K562 (cell line): ENCODE measurements around the gene NHS. TPM values are rescaled to one million over a fixed set of nuclear protein-coding genes. Genes with fewer than 3 reads are reported as not detected.

Source experiments
- ATAC-seq: fragments of 200-7000 bp; cut with Tn5 transposase; 3 replicates; pipeline ENCODE4 v1.9.1; 2020; ENCODE audit warnings: moderate library complexity
- BruUV-seq: library from RNA; stranded (reverse); fragments of 400-500 nt; replicated peaks from 2 replicates; lab custom pipeline; 2021; lab: Mats Ljungman, UMichigan
- CTCF ChIA-PET: fragments of 300-600 bp; formaldehyde crosslinking; extraction: SDS; loops from one replicate; lab custom pipeline; 2021; ENCODE audit warnings: low intra/inter-chr PET ratio; lab: Yijun Ruan, JAX
- POLR2A ChIA-PET: fragments of 300-600, 350-650 bp; sonication (Branson Sonifier 250); formaldehyde crosslinking; extraction: SDS; loops from one replicate; lab custom pipeline; 2021; ENCODE audit warnings: antibody characterized with exemption, inconsistent platforms; lab: Yijun Ruan, JAX
- DNase-seq, 4 experiments: peaks; one replicate each; pipeline versions ENCODE4 v3.0.0 to v3.0.0-alpha.2; 2011 to 2018; ENCODE audit warnings: low spot score in 3 of 4, mixed read lengths in 3 of 4; ENCODE audit errors: extremely low read depth in 1 of 4
- FAIRE-seq: peaks from 2 replicates; lab custom pipeline; 2011; peaks lifted over from hg19 to GRCh38; lab: Jason Lieb, UNC
- H2AFZ ChIP-seq: 2 replicates; pipeline ENCODE4 v1.6.0; 2011; ENCODE audit warnings: low read depth, low read length, control low read depth, inconsistent platforms
- H3K27ac ChIP-seq: fragments of 200-600 bp; 3 replicates; pipeline ENCODE4 v1.8.0; 2011; ENCODE audit warnings: low read depth, mild to moderate bottlenecking, control low read depth, inconsistent platforms, low read length, moderate library complexity, mixed read lengths; ENCODE audit errors: extremely low read depth
- H3K27me3 ChIP-seq, 2 experiments: fragments of 300-600 bp in 1 of 2; 2 replicates in 1 of 2; 3 replicates in 1 of 2; pipeline versions ENCODE4 v1.6.0 to v1.8.0; 2011; ENCODE audit warnings: inconsistent platforms in 2 of 2, low read length in 2 of 2, mild to moderate bottlenecking in 1 of 2, mixed read lengths in 1 of 2, moderate library complexity in 1 of 2; ENCODE audit not compliant: control insufficient read depth in 2 of 2, insufficient read depth in 2 of 2
- H3K36me3 ChIP-seq: fragments of 300-600 bp; 3 replicates; pipeline ENCODE4 v1.8.0; 2011; ENCODE audit warnings: mild to moderate bottlenecking, low read length, inconsistent platforms; ENCODE audit not compliant: control insufficient read depth, insufficient read depth
- H3K4me1 ChIP-seq, 2 experiments: fragments of 200-600 bp in 1 of 2; replicated peaks in 1 of 2; 2 replicates in 1 of 2; 3 replicates in 1 of 2; pipeline versions ENCODE4 v1.5.1 to v1.8.0; 2011; ENCODE audit warnings: inconsistent platforms in 2 of 2, low read length in 2 of 2, mild to moderate bottlenecking in 1 of 2, mixed read lengths in 1 of 2, moderate library complexity in 1 of 2; ENCODE audit not compliant: control insufficient read depth in 2 of 2, insufficient read depth in 2 of 2
- H3K4me2 ChIP-seq: 2 replicates; pipeline ENCODE4 v1.6.1; 2011; ENCODE audit warnings: low read length, control low read depth, inconsistent platforms, mixed read lengths; ENCODE audit not compliant: insufficient read depth
- H3K4me3 ChIP-seq: fragments of 200-600 bp; sonication (generic), shearing (Covaris generic); 2 replicates; pipeline ENCODE4 v1.5.1; 2016; ENCODE audit warnings: control low read depth, inconsistent platforms
- H3K79me2 ChIP-seq: fragments of 200-600 bp; 3 replicates; pipeline ENCODE4 v1.8.0; 2011; ENCODE audit warnings: low read length, inconsistent platforms; ENCODE audit not compliant: control insufficient read depth, insufficient read depth
- H3K9ac ChIP-seq, 2 experiments: 2 replicates each; pipeline versions ENCODE4 v1.6.0 to v1.6.1; 2011; ENCODE audit warnings: low read depth in 2 of 2, low read length in 2 of 2, control low read depth in 1 of 2, inconsistent platforms in 1 of 2, mild to moderate bottlenecking in 1 of 2, mixed read lengths in 1 of 2; ENCODE audit not compliant: insufficient read depth in 1 of 2
- H3K9me1 ChIP-seq: one replicate; pipeline ENCODE4 v1.6.0; 2011; ENCODE audit warnings: inconsistent platforms, mild to moderate bottlenecking, low read length, moderate library complexity; ENCODE audit not compliant: control insufficient read depth, insufficient read depth
- H3K9me3 ChIP-seq: replicated peaks from 2 replicates; pipeline ENCODE4 v1.5.1; 2011; ENCODE audit warnings: low read depth, low read length, inconsistent platforms; ENCODE audit not compliant: control insufficient read depth, insufficient read depth
- H4K20me1 ChIP-seq: replicated peaks from 2 replicates; pipeline ENCODE4 v1.6.1; 2011; ENCODE audit warnings: low read length, inconsistent platforms, mixed read lengths; ENCODE audit not compliant: control insufficient read depth, insufficient read depth
- C11orf30 ChIP-seq: fragments of 450-650 bp; IDR thresholded peaks from 2 replicates; pipeline ENCODE4 v1.6.1; 2016; ENCODE audit warnings: low read depth, mild to moderate bottlenecking
- CXXC5 ChIP-seq: fragments of 250-450 bp; sonication (Bioruptor Pico); IDR thresholded peaks from 2 replicates; pipeline ENCODE4 v1.8.0; 2022; ENCODE audit warnings: inconsistent platforms, mild to moderate bottlenecking, moderate library complexity
- MAFF ChIP-seq: IDR thresholded peaks from 2 replicates; pipeline ENCODE4 v1.6.1; 2012; ENCODE audit warnings: low read length, improper control_type of control experiment
- ZNF316 ChIP-seq: fragments of 450-650 bp; IDR thresholded peaks from 2 replicates; pipeline ENCODE4 v1.6.1; 2016
- ZNF436 ChIP-seq: fragments of 250-450, 450-650 bp; sonication (Bioruptor Pico); formaldehyde crosslinking; IDR thresholded peaks from 2 replicates; pipeline ENCODE4 v1.7.0; 2020; ENCODE audit warnings: mild to moderate bottlenecking
- ZNF75A ChIP-seq: fragments of 450-650 bp; formaldehyde crosslinking; IDR thresholded peaks from 2 replicates; pipeline ENCODE4 v1.4.0; 2020; ENCODE audit warnings: mild to moderate bottlenecking
- WGBS: fragments of 100-300 bp; shearing (Covaris generic); methylation state at CpG from one replicate; pipeline ENCODE4 v1.1.6; 2016; ENCODE audit warnings: low coverage, mixed read lengths; ENCODE audit not compliant: insufficient coverage; ENCODE audit errors: missing lambda C conversion rate; 5-methylcytosine and 5-hydroxymethylcytosine counted together
- in situ Hi-C: fragments of 300-500 bp; cut with MboI; formaldehyde crosslinking; loops from 4 replicates; pipeline ENCODE4 v1.15.0; 2018; ENCODE audit warnings: inconsistent platforms, mixed read lengths
- intact Hi-C: fragments of 100-400 bp; cut with micrococcal nuclease; formaldehyde crosslinking; loops from 2 replicates; pipeline ENCODE4 v1.14.2; 2022
- polyA plus RNA-seq, 8 experiments: library from polyadenylated mRNA; depleted of rRNA in 4 of 8; stranded (reverse) in 5 of 8; unstranded in 3 of 8; fragments of >200 nt; fragmentation: Nextera tagmentation in 2 of 8; fragmentation: Illumina TruSeq in 1 of 8; extraction: Ambion mirVana in 2 of 8; extraction: Trizol in 1 of 8; gene quantifications; 2 replicates each; pipeline versions ENCODE4 v1.2.1 to v1.2.3, GENCODE V29; 2011 to 2014; ENCODE audit warnings: inconsistent platforms in 1 of 8, missing spikeins in 1 of 8
- total RNA-seq, 7 experiments: library from RNA; depleted of rRNA in 6 of 7; stranded (reverse); fragments of >200 nt in 6 of 7; fragmentation: Illumina TruSeq in 2 of 7; extraction: Trizol in 2 of 7; gene quantifications; 2 replicates each; pipeline versions ENCODE4 v1.2.1 to v1.2.3, GENCODE V29; 2011 to 2021; ENCODE audit warnings: low replicate concordance in 1 of 7
- TF ChIP-seq, protein P1 (sequence below): sonication (generic); formaldehyde crosslinking; IDR thresholded peaks from 2 replicates; pipeline ENCODE4 v1.8.0; 2023; ENCODE audit warnings: missing genetic modification reagents, mild to moderate bottlenecking, borderline replicate concordance
- TF ChIP-seq, protein P2 (sequence below): fragments of 450-650 bp; IDR thresholded peaks from 2 replicates; pipeline ENCODE4 v1.6.1; 2016; ENCODE audit warnings: low read depth

The NHS gene
- total and polyA plus RNA-seq, 9 of the 15 experiments (the other 6 are each of a cell fraction or from before 2014, with no cell fraction given), result 0.02 TPM; not detected in 8

DNA sequence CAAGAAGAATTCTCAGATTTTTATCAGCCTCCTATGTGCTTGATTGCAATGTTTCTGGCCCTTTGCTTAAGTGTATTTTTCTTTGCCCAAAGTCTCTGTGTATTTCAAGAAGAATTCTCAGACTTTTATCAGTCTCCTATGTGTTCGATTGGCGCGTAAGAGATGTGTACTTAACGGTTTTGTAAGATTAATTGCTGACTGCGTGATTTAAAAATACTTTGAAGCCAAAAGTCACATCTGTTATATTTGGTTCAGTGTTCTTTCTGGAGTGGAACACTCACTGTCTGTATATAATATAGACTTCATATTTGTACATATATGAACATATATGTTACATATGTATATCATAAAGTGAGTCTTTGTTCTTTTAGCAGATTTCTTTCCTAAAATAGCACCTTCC is 373.7 kb downstream of the NHS start:
- no peaks in the 10 kb centered on the region for H3K79me2 ChIP-seq
- ATAC-seq (no peak), DNase-seq (no peak), FAIRE-seq (no peak)
- H3K4me1 ChIP-seq, result no peaks in the 10 kb centered on the region
- no peaks in the 10 kb centered on the region for H3K27me3 ChIP-seq
- no peaks in the 10 kb centered on the region for H4K20me1 ChIP-seq
- H2AFZ ChIP-seq, result no peak overlapping the region
- POLR2A ChIA-PET, result no interaction called here
- intact Hi-C loops, result loop anchor here (5.0 kb wide), 2 partner anchors 629 to 1589 kb away; no protein-coding TSS in a partner anchor
- H3K36me3 ChIP-seq, result no peaks in the 10 kb centered on the region
- no TSS peak for BruUV-seq
- H3K9ac ChIP-seq, result no peak overlapping the region
- TF ChIP-seq ZNF316 (peak; percentile 26; the same call in 1 of the 2 replicates), ZNF75A (CRISPR knock-in tag) (no peak), CXXC5 (CRISPR knock-in tag) (no peak), C11orf30 (peak; percentile 21; the same call in 1 of the 2 replicates), MAFF (peak; percentile 42; the same call in 1 of the 2 replicates), ZNF436 (CRISPR knock-in tag) (no peak)
- TF ChIP-seq, protein P1, sequence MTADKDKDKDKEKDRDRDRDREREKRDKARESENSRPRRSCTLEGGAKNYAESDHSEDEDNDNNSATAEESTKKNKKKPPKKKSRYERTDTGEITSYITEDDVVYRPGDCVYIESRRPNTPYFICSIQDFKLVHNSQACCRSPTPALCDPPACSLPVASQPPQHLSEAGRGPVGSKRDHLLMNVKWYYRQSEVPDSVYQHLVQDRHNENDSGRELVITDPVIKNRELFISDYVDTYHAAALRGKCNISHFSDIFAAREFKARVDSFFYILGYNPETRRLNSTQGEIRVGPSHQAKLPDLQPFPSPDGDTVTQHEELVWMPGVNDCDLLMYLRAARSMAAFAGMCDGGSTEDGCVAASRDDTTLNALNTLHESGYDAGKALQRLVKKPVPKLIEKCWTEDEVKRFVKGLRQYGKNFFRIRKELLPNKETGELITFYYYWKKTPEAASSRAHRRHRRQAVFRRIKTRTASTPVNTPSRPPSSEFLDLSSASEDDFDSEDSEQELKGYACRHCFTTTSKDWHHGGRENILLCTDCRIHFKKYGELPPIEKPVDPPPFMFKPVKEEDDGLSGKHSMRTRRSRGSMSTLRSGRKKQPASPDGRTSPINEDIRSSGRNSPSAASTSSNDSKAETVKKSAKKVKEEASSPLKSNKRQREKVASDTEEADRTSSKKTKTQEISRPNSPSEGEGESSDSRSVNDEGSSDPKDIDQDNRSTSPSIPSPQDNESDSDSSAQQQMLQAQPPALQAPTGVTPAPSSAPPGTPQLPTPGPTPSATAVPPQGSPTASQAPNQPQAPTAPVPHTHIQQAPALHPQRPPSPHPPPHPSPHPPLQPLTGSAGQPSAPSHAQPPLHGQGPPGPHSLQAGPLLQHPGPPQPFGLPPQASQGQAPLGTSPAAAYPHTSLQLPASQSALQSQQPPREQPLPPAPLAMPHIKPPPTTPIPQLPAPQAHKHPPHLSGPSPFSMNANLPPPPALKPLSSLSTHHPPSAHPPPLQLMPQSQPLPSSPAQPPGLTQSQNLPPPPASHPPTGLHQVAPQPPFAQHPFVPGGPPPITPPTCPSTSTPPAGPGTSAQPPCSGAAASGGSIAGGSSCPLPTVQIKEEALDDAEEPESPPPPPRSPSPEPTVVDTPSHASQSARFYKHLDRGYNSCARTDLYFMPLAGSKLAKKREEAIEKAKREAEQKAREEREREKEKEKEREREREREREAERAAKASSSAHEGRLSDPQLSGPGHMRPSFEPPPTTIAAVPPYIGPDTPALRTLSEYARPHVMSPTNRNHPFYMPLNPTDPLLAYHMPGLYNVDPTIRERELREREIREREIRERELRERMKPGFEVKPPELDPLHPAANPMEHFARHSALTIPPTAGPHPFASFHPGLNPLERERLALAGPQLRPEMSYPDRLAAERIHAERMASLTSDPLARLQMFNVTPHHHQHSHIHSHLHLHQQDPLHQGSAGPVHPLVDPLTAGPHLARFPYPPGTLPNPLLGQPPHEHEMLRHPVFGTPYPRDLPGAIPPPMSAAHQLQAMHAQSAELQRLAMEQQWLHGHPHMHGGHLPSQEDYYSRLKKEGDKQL, result no peak
- TF ChIP-seq, protein P2, sequence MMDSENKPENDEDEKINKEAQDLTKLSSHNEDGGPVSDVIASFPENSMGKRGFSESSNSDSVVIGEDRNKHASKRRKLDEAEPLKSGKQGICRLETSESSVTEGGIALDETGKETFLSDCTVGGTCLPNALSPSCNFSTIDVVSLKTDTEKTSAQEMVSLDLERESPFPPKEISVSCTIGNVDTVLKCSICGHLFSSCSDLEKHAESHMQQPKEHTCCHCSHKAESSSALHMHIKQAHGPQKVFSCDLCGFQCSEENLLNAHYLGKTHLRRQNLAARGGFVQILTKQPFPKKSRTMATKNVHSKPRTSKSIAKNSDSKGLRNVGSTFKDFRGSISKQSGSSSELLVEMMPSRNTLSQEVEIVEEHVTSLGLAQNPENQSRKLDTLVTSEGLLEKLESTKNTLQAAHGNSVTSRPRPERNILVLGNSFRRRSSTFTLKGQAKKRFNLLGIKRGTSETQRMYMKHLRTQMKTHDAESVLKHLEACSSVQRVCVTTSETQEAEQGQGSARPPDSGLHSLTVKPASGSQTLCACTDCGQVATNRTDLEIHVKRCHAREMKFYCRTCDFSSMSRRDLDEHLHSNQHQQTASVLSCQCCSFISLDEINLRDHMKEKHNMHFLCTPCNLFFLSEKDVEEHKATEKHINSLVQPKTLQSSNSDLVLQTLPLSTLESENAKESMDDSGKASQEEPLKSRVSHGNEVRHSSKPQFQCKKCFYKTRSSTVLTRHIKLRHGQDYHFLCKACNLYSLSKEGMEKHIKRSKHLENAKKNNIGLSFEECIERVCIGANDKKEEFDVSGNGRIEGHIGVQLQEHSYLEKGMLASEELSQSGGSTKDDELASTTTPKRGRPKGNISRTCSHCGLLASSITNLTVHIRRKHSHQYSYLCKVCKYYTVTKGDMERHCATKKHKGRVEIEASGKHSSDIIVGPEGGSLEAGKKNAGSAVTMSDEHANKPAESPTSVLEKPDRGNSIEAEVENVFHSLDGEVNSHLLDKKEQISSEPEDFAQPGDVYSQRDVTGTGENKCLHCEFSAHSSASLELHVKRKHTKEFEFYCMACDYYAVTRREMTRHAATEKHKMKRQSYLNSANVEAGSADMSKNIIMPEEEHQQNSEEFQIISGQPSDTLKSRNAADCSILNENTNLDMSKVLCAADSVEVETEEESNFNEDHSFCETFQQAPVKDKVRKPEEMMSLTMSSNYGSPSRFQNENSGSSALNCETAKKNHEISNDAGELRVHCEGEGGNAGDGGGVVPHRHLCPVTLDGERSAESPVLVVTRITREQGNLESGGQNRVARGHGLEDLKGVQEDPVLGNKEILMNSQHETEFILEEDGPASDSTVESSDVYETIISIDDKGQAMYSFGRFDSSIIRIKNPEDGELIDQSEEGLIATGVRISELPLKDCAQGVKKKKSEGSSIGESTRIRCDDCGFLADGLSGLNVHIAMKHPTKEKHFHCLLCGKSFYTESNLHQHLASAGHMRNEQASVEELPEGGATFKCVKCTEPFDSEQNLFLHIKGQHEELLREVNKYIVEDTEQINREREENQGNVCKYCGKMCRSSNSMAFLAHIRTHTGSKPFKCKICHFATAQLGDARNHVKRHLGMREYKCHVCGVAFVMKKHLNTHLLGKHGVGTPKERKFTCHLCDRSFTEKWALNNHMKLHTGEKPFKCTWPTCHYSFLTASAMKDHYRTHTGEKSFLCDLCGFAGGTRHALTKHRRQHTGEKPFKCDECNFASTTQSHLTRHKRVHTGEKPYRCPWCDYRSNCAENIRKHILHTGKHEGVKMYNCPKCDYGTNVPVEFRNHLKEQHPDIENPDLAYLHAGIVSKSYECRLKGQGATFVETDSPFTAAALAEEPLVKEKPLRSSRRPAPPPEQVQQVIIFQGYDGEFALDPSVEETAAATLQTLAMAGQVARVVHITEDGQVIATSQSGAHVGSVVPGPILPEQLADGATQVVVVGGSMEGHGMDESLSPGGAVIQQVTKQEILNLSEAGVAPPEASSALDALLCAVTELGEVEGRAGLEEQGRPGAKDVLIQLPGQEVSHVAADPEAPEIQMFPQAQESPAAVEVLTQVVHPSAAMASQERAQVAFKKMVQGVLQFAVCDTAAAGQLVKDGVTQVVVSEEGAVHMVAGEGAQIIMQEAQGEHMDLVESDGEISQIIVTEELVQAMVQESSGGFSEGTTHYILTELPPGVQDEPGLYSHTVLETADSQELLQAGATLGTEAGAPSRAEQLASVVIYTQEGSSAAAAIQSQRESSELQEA, result no peak
- H3K4me2 ChIP-seq, result no peak overlapping the region
- H3K4me3 ChIP-seq, result no peak overlapping the region
- CTCF ChIA-PET, result no interaction called here
- H3K9me3 ChIP-seq, result no peaks in the 10 kb centered on the region
- H3K27ac ChIP-seq, result no peak overlapping the region
- 0% methylated on average over 5 of the region's 5 CpGs for WGBS
- in situ Hi-C loops, result no loop called here
- no peaks in the 10 kb centered on the region for H3K9me1 ChIP-seq
